ENCODE results near the gene DDX55. TPM values are rescaled to one million over a fixed set of nuclear protein-coding genes. Genes with fewer than 3 reads are reported as not detected.
A peak's percentile ranks its signal among the peaks of the same experiment; 100 is the strongest.
"Not testable (repeated sequence)": the region's sequence is repeated elsewhere in the genome, so short reads cannot be mapped to it uniquely, and the experiment has no call there.

DDX55 gene
- total RNA-seq, 1 donor from 2014 or later = 32.5 TPM

DNA sequence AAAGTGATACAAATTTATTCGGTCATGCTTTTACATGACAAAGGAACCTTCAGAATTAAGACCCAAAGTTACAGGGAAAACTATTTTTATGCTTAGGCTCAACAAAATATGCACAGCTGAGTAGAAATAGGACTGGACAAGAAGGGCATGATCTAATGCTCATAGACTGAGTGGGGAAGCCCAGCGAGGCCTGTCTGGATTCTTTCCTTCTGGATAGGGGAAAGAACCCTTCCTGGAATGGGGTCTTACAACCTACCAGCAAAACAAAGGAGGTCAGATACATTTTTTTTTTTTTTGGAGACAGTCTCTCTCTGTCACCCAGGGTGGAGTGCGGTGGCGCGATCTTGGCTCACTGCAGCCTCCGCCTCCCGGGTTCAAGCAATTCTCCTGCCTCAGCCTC is 2.2 kb upstream of the DDX55 start:
- DNase-seq (ENCODE audit: extremely low spot score, unreplicated experiment) = no peak
- TF ChIP-seq, protein P1, sequence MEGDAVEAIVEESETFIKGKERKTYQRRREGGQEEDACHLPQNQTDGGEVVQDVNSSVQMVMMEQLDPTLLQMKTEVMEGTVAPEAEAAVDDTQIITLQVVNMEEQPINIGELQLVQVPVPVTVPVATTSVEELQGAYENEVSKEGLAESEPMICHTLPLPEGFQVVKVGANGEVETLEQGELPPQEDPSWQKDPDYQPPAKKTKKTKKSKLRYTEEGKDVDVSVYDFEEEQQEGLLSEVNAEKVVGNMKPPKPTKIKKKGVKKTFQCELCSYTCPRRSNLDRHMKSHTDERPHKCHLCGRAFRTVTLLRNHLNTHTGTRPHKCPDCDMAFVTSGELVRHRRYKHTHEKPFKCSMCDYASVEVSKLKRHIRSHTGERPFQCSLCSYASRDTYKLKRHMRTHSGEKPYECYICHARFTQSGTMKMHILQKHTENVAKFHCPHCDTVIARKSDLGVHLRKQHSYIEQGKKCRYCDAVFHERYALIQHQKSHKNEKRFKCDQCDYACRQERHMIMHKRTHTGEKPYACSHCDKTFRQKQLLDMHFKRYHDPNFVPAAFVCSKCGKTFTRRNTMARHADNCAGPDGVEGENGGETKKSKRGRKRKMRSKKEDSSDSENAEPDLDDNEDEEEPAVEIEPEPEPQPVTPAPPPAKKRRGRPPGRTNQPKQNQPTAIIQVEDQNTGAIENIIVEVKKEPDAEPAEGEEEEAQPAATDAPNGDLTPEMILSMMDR (conservative IDR thresholded peaks at IDR 0.05) = no peak
- H3K4me1 Mint-ChIP-seq (ENCODE audit: unreplicated experiment) = peaks cover 13% of the 10 kb centered on the region
- no peaks in the 10 kb centered on the region for H3K9me3 Mint-ChIP-seq
- peak overlapping the region; percentile 1 for H3K27ac Mint-ChIP-seq
- H3K36me3 Mint-ChIP-seq = peaks cover 7% of the 10 kb centered on the region
- no peaks in the 10 kb centered on the region for H3K27me3 Mint-ChIP-seq
- peak overlapping the region; percentile 64 for H3K4me3 Mint-ChIP-seq

DNA sequence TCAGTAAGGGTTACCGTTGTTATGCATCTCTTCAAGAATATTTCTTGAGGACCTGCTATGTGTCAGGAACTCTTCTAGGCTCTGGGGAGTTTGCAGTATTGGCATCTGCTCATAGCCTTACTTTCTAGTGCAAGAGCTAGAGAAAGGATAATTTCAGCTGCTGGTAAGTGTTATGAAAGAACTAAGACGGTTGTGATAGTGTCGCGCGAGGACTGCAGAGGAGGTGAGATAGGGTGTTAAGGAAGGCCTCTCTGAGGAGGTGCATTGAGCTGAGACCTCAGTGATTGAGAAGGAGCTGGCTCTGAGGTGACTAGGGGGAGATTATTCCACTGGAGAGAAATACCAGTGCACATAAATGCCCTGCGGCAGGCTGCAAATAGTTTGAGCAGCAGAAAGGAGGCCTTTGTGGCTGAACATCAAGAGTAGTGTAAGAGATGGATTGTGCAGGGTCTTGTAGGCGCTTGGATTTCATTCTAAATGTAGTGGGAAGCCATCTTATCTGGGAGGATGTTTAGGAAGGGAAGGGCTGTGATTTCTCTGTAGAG is 824 bp downstream of the DDX55 start:
- TF ChIP-seq, protein P1 (conservative IDR thresholded peaks at IDR 0.05) = no peak
- Mint-ChIP-seq H3K36me3 (peaks cover 14% of the 10 kb centered on the region), H3K4me3 (peak overlapping the region; percentile 89), H3K9me3 (no peaks in the 10 kb centered on the region), H3K27ac (peak overlapping the region; percentile 87), H3K27me3 (no peaks in the 10 kb centered on the region), H3K4me1 (ENCODE audit: unreplicated experiment) (peaks cover 17% of the 10 kb centered on the region)
- DNase-seq (ENCODE audit: extremely low spot score, unreplicated experiment) = no peak

DNA sequence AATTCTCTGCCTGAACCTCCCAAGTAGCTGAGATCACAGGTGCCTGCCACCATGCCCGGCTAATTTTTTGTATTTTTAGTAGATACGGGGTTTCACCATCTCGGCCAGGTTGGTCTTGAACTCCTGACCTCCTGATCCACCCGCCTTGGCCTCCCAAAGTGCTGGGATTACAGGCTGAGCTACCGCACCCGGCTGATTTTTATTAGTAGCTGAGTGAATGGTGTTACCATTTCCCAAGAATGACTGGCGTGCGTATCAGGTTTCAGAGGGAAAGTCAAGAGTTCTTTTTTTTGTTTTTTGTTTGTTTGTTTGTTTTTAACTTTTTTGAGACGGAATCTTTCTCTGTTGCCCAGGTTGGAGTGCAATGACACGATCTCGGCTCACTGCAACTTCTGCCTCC is 1.6 kb downstream of the DDX55 start:
- Mint-ChIP-seq H3K36me3 (peaks cover 22% of the 10 kb centered on the region), H3K4me1 (ENCODE audit: unreplicated experiment) (peaks cover 17% of the 10 kb centered on the region)
- not testable (repeated sequence) for H3K4me3 Mint-ChIP-seq; H3K27ac Mint-ChIP-seq; DNase-seq (ENCODE audit: extremely low spot score, unreplicated experiment); H3K9me3 Mint-ChIP-seq; H3K27me3 Mint-ChIP-seq

DNA sequence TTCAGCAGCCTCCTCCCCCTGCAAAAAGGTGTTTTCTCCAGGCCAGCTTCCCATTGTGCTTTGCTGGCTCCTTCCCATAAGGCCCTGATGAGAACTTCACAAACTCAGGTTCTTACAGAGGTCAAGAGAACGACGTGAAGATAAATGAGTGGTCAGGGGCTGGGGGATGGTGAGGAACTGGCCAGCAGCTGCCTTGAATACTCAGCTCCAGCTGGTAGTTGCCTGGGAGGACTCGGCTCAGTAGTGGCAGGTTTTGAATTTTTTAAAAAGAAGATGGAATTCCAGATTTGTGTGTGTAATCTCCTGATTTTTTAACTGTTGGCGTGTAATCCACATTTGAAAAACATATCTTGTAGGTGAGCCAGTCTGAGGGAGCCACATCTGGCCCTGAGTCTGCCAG is 5.9 kb downstream of the DDX55 start:
- Mint-ChIP-seq H3K27me3 (no peaks in the 10 kb centered on the region), H3K9me3 (no peaks in the 10 kb centered on the region), H3K36me3 (peaks cover 20% of the 10 kb centered on the region), H3K4me1 (ENCODE audit: unreplicated experiment) (peaks cover 10% of the 10 kb centered on the region), H3K4me3 (no peak overlapping the region), H3K27ac (no peak overlapping the region)
- TF ChIP-seq, protein P1 (conservative IDR thresholded peaks at IDR 0.05) = no peak
- no peak for DNase-seq (ENCODE audit: extremely low spot score, unreplicated experiment)

DNA sequence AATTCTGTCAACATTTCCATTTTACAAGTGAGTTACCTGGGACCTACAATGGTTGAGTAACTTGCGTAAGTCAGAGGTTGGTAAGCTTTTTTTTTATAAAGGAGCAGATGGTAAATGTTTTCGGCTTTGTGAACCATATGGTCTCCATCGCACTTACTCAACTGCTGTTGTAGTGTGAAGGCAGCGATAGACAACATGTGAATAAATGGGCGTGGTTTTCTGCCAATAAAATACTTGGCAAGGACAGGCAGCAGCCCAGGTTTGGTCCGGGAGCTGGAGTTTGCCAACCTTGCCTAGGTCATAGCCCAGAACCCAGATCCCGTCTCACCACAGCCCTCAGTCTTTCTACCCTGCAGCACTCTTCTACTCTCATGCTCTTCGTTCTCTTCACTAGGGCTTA is 6.3 kb downstream of the DDX55 start:
- Mint-ChIP-seq H3K4me3 (no peak overlapping the region), H3K27ac (no peak overlapping the region), H3K36me3 (peaks cover 16% of the 10 kb centered on the region), H3K9me3 (no peaks in the 10 kb centered on the region), H3K4me1 (ENCODE audit: unreplicated experiment) (peaks cover 5% of the 10 kb centered on the region), H3K27me3 (no peaks in the 10 kb centered on the region)
- DNase-seq (ENCODE audit: extremely low spot score, unreplicated experiment) = no peak
- TF ChIP-seq, protein P1 (conservative IDR thresholded peaks at IDR 0.05) = no peak

DNA sequence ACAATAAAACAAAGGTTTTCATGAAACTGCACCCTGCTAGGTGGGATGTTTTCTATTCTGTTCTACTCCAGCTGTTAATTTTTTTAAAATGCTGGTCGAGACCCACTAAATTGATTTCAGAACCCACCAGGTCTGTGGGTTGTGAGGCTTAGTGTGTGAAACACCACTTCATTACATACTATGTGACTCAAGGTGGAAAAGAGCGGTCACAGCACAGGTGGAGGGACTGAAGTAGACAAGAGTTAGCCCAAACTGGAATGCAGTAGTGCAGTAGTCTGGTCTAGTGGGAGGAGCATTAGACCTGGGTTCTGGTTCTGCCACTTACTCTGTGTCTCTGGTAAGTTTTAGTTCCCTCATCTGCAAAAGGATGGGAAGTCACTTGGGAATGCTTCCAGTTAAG is 12.2 kb downstream of the DDX55 start:
- peaks cover 4% of the 10 kb centered on the region for H3K36me3 Mint-ChIP-seq
- no peaks in the 10 kb centered on the region for H3K9me3 Mint-ChIP-seq
- TF ChIP-seq, protein P1 (conservative IDR thresholded peaks at IDR 0.05) = no peak
- no peak overlapping the region for H3K4me3 Mint-ChIP-seq
- DNase-seq (ENCODE audit: extremely low spot score, unreplicated experiment) = no peak
- H3K27me3 Mint-ChIP-seq = no peaks in the 10 kb centered on the region
- no peak overlapping the region for H3K27ac Mint-ChIP-seq
- no peaks in the 10 kb centered on the region for H3K4me1 Mint-ChIP-seq (ENCODE audit: unreplicated experiment)
